Osteoblast (primary cell): ENCODE measurements around the gene ZNF358. TPM values are rescaled to one million over a fixed set of nuclear protein-coding genes. Genes with fewer than 3 reads are reported as not detected.

Source experiments
- DNase-seq: peaks from one replicate; pipeline ENCODE4 v3.0.0; 2011; ENCODE audit warnings: low spot score, mixed read lengths; ENCODE audit not compliant: insufficient read length; ENCODE audit errors: missing footprints
- H2AFZ ChIP-seq: 2 replicates; pipeline ENCODE4 v1.6.0; 2011; ENCODE audit warnings: mild to moderate bottlenecking, low read length
- H3K27ac ChIP-seq: 2 replicates; pipeline ENCODE4 v1.5.1; 2011; ENCODE audit warnings: mild to moderate bottlenecking, low read depth, low read length, moderate library complexity
- H3K27me3 ChIP-seq: 2 replicates; pipeline ENCODE4 v1.6.0; 2012; ENCODE audit warnings: mild to moderate bottlenecking, control low read depth, inconsistent platforms, low read length, moderate library complexity; ENCODE audit not compliant: insufficient read depth
- H3K36me3 ChIP-seq: 2 replicates; pipeline ENCODE4 v1.5.1; 2011; ENCODE audit warnings: mild to moderate bottlenecking, low read length, control low read depth, moderate library complexity; ENCODE audit not compliant: insufficient read depth
- H3K4me1 ChIP-seq: 2 replicates; pipeline ENCODE4 v1.5.1; 2011; ENCODE audit warnings: mild to moderate bottlenecking, low read length, control low read depth, moderate library complexity; ENCODE audit not compliant: insufficient read depth
- H3K4me2 ChIP-seq: 2 replicates; pipeline ENCODE4 v1.6.0; 2011; ENCODE audit warnings: mild to moderate bottlenecking, low read length; ENCODE audit not compliant: insufficient read depth
- H3K4me3 ChIP-seq: fragments of 200-600 bp; sonication (generic); 3 replicates; pipeline ENCODE4 v1.5.1; 2012; ENCODE audit warnings: mild to moderate bottlenecking, low read length, inconsistent platforms; ENCODE audit not compliant: insufficient read depth
- H3K79me2 ChIP-seq: 2 replicates; pipeline ENCODE4 v1.6.0; 2012; ENCODE audit warnings: mild to moderate bottlenecking, low read length, control low read depth, inconsistent platforms; ENCODE audit not compliant: insufficient read depth
- H3K9me3 ChIP-seq: 2 replicates; pipeline ENCODE4 v1.5.1; 2011; ENCODE audit warnings: low read depth, low read length, control low read depth
- H4K20me1 ChIP-seq: 2 replicates; pipeline ENCODE4 v1.6.0; 2012; ENCODE audit warnings: mild to moderate bottlenecking, low read length, control low read depth; ENCODE audit not compliant: insufficient read depth
- total RNA-seq: library from RNA; depleted of rRNA; stranded (reverse); fragments of >200 nt; gene quantifications from 2 replicates; pipeline ENCODE4 v1.2.3, GENCODE V29; 2012
- TF ChIP-seq, protein P1 (sequence below): IDR thresholded peaks from 2 replicates; pipeline ENCODE4 v1.5.1; 2011; ENCODE audit warnings: mild to moderate bottlenecking, low read depth, low read length, moderate library complexity; ENCODE audit errors: extremely low read depth

ZNF358 gene
- total RNA-seq, 1 donor, result 26.1 TPM

DNA sequence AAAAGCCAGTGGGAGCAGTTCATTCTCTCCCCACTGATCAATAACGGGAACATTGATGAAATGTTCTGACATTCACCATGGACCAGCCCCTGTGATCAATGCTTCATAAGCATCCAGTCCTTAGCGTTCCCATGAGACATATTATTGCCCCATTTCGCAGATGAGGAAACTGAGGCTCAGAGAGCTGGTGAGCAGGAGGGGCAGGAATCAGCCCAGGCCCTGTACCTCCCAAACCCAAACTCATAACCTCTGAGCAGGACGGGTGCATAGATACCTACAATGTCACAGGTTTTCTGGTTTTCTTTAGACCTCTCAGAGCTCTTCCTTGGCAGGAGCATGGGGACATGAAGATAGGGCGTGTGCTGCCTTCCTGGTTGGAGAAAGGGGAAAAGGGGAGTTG, 8.6 kb downstream of the ZNF358 start:
- no peaks in the 10 kb centered on the region for H4K20me1 ChIP-seq
- no peak overlapping the region for H2AFZ ChIP-seq
- no peaks in the 10 kb centered on the region for H3K27me3 ChIP-seq
- no peak overlapping the region for H3K4me2 ChIP-seq
- H3K4me1 ChIP-seq, result peaks cover 12% of the 10 kb centered on the region
- TF ChIP-seq, protein P1, sequence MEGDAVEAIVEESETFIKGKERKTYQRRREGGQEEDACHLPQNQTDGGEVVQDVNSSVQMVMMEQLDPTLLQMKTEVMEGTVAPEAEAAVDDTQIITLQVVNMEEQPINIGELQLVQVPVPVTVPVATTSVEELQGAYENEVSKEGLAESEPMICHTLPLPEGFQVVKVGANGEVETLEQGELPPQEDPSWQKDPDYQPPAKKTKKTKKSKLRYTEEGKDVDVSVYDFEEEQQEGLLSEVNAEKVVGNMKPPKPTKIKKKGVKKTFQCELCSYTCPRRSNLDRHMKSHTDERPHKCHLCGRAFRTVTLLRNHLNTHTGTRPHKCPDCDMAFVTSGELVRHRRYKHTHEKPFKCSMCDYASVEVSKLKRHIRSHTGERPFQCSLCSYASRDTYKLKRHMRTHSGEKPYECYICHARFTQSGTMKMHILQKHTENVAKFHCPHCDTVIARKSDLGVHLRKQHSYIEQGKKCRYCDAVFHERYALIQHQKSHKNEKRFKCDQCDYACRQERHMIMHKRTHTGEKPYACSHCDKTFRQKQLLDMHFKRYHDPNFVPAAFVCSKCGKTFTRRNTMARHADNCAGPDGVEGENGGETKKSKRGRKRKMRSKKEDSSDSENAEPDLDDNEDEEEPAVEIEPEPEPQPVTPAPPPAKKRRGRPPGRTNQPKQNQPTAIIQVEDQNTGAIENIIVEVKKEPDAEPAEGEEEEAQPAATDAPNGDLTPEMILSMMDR, result no peak
- H3K9me3 ChIP-seq, result no peaks in the 10 kb centered on the region
- H3K27ac ChIP-seq, result no peak overlapping the region
- peaks cover 7% of the 10 kb centered on the region for H3K36me3 ChIP-seq
- H3K79me2 ChIP-seq, result peaks cover 8% of the 10 kb centered on the region
- no peak overlapping the region for H3K4me3 ChIP-seq
- DNase-seq, result no peak

DNA sequence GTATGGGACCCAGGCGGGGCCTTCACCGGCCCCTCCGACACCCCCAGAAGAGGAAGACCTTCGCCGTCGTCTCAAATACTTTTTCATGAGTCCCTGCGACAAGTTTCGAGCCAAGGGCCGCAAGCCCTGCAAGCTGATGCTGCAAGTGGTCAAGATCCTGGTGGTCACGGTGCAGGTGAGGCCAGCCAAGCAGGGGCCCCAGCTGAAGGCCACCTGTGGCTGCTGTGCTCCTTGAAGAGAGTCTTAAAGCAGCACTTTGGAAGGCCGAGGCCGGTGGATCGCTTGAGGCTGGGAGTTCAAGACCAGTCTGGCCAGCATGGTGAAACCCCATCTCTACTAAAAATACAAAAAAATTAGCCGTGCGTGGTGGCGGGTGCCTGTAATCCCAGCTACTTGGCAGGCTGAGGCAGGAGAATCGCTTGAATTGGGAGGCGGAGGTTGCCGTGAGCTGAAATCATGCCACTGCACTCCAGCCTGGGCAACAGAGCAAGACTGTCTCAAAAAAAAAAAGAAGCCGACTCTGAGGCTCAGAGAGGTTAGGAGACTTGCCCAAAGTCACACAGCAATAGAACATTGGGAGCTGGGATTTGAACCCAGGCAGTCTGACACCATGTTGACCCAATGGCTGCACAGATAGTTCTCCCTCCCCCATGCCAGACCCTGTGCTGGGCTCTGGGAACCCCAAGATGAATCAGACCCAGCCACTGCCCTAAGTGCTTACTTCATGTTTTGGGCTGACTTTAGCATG, 9.3 kb downstream of the ZNF358 start:
- TF ChIP-seq, protein P1, result no peak
- Histone ChIP-seq H3K4me3 (no peak overlapping the region), H4K20me1 (no peaks in the 10 kb centered on the region), H3K27ac (no peak overlapping the region), H3K9me3 (no peaks in the 10 kb centered on the region), H3K79me2 (peaks cover 8% of the 10 kb centered on the region), H3K4me1 (peaks cover 12% of the 10 kb centered on the region), H3K4me2 (no peak overlapping the region), H3K36me3 (peaks cover 3% of the 10 kb centered on the region), H3K27me3 (no peaks in the 10 kb centered on the region), H2AFZ (no peak overlapping the region)
- no peak for DNase-seq

DNA sequence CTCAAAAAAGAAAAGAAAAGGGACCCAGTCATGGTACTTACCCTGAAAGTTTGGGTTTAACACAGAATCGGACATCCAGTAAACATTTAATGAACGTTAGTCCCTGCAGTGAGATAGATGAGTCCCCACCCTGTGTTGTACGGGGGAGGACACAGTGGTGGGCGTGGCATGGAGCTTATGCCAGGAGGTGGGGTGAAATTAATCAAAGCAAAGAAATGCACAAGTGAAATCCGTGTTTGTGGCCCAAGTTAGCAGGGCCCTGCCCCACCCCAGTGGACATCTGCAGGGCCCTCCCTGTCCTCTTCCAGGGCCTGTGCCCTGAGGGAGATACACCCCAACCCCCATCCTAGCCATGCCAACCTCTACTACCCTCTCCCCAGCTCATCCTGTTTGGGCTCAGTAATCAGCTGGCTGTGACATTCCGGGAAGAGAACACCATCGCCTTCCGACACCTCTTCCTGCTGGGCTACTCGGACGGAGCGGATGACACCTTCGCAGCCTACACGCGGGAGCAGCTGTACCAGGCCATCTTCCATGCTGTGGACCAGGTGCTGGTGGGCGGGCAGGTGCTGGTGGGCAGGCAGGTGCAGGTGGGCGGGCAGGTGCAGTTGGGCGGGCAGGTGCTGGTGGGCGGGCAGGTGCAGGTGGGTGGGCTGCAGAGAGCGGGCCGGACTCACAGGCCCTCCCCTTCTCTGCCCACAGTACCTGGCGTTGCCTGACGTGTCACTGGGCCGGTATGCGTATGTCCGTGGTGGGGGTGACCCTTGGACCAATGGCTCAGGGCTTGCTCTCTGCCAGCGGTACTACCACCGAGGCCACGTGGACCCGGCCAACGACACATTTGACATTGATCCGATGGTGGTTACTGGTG, 10.4 kb downstream of the ZNF358 start:
- H3K4me3 ChIP-seq, result no peak overlapping the region
- DNase-seq, result no peak
- no peak overlapping the region for H3K27ac ChIP-seq
- TF ChIP-seq, protein P1, result no peak
- peaks cover 12% of the 10 kb centered on the region for H3K4me1 ChIP-seq
- peaks cover 5% of the 10 kb centered on the region for H3K36me3 ChIP-seq
- no peaks in the 10 kb centered on the region for H4K20me1 ChIP-seq
- no peaks in the 10 kb centered on the region for H3K27me3 ChIP-seq
- no peak overlapping the region for H3K4me2 ChIP-seq
- no peaks in the 10 kb centered on the region for H3K9me3 ChIP-seq
- peaks cover 8% of the 10 kb centered on the region for H3K79me2 ChIP-seq
- no peak overlapping the region for H2AFZ ChIP-seq
